ENCODE data around the gene KISS1R.
"Not testable (repeated sequence)": the region's sequence is repeated elsewhere in the genome, so short reads cannot be mapped to it uniquely, and the experiment has no call there.

The KISS1R gene

GRCh38 chr19:887599-887998, 29.5 kb upstream of the KISS1R start:
- H3K36me3 Mint-ChIP-seq (ENCODE audit: insufficient read depth): peaks cover 16% of the 10 kb centered on the region
- H3K4me1 Mint-ChIP-seq (ENCODE audit: low read depth in 2 of 2): peaks cover 5 to 9% of the 10 kb centered on the region in 2 donors
- H3K27ac Mint-ChIP-seq: no peak overlapping the region
- no peaks in the 10 kb centered on the region for H3K9me3 Mint-ChIP-seq
- H3K27me3 Mint-ChIP-seq: no peaks in the 10 kb centered on the region
- ATAC-seq (replicated peaks) (no peak), DNase-seq (no peak)
- H3K4me3 Mint-ChIP-seq: no peak overlapping the region

GRCh38 chr19:888581-889385, 28.4 kb upstream of the KISS1R start:
- no peak for DNase-seq
- no peaks in the 10 kb centered on the region for H3K9me3 Mint-ChIP-seq
- H3K27ac Mint-ChIP-seq: no peak overlapping the region
- no peak overlapping the region for H3K4me3 Mint-ChIP-seq
- H3K27me3 Mint-ChIP-seq: no peaks in the 10 kb centered on the region
- peaks cover 13 to 18% of the 10 kb centered on the region in 2 donors for H3K4me1 Mint-ChIP-seq (ENCODE audit: low read depth in 2 of 2)
- no peak for ATAC-seq (replicated peaks)
- peaks cover 26% of the 10 kb centered on the region for H3K36me3 Mint-ChIP-seq (ENCODE audit: insufficient read depth)

- peaks cover 34% of the 10 kb centered on the region for H3K36me3 Mint-ChIP-seq (ENCODE audit: insufficient read depth)
- H3K9me3 Mint-ChIP-seq: no peaks in the 10 kb centered on the region
- no peak for ATAC-seq (replicated peaks)
- no peak overlapping the region for H3K27ac Mint-ChIP-seq
- H3K4me3 Mint-ChIP-seq: no peak overlapping the region
- no peaks in the 10 kb centered on the region for H3K27me3 Mint-ChIP-seq
- DNase-seq: no peak
- peaks cover 16 to 18% of the 10 kb centered on the region in 2 donors for H3K4me1 Mint-ChIP-seq (ENCODE audit: low read depth in 2 of 2)
Observed at GRCh38 chr19:889662-890295, 27.4 kb upstream of the KISS1R start.

GRCh38 chr19:890831-891230, 26.3 kb upstream of the KISS1R start:
- Mint-ChIP-seq H3K4me1 (ENCODE audit: low read depth in 2 of 2) (peaks cover 16 to 18% of the 10 kb centered on the region in 2 donors), H3K4me3 (peak overlapping the region; percentile 68 to 77), H3K27ac (no peak overlapping the region), H3K27me3 (no peaks in the 10 kb centered on the region), H3K9me3 (no peaks in the 10 kb centered on the region), H3K36me3 (ENCODE audit: insufficient read depth) (peaks cover 40% of the 10 kb centered on the region)
- no peak for DNase-seq
- ATAC-seq (replicated peaks): no peak

DNA sequence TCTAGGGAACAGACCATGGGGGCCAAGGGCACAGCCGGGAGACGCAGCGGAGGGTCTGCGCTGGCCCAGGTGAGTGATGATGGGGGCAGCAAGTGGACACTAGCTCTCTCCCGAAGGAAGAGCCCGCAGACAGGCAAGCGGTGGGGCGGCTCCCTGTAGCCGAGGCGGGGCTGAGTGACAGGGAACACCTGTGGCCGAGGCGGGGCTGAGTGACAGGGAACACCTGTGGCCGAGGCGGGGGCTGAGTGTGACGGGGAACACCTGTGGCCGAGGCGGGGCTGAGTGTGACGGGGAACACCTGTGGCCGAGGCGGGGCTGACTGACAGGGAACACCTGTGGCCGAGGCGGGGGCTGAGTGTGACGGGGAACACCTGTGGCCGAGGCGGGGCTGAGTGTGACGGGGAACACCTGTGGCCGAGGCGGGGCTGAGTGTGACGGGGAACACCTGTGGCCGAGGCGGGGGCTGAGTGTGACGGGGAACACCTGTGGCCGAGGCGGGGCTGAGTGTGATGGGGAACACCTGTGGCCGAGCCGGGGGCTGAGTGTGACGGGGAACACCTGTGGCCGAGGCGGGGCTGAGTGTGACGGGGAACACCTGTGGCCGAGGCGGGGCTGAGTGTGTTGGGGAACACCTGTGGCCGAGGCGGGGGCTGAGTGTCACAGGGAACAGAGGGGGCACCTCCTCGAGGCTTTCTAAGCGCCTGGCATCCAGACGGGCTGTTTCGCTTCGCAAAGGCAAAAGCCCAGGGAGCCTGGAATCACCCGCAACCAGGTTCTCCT, 25.5 kb upstream of the KISS1R start:
- H3K9me3 Mint-ChIP-seq: not testable (repeated sequence)

DNA sequence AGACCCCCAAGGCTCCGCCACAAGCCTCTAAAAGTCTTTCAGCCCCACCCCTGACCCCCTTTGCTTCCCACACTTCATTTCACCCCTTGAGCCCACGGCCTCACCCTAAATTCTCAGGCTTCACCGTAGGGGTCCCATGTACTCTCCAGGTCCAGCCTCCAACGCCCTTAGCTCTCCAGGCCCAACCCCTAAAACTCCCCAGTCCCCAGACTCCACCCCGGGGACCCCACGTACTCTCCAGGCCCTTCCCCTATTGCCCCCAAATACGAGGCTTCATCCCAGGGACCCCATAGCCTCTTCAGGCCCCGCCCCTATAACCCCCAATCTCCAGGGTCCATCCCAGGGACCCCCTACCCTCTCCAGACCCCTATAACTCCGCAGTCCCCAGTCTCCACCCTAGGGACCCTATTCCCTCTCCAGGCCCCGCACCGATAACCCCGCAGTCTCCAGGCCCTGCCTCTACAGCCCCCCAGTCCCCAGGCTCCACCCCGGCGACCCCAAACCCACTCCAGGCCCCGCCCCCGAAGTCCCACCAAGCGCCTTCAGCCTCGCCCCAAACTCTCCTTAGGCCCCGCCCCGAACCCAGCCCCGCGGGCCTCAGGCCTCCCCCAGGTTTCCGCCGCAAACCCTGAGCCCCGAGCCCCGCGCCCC, 24.8 kb upstream of the KISS1R start:
- H3K4me3 Mint-ChIP-seq: peak overlapping the region; percentile 95 to 96
- no peak for ATAC-seq (replicated peaks)
- no peaks in the 10 kb centered on the region for H3K9me3 Mint-ChIP-seq
- peak overlapping the region; percentile 100 for H3K27ac Mint-ChIP-seq
- no peaks in the 10 kb centered on the region for H3K27me3 Mint-ChIP-seq
- peaks cover 53% of the 10 kb centered on the region for H3K36me3 Mint-ChIP-seq (ENCODE audit: insufficient read depth)
- no peak for DNase-seq
- peaks cover 16 to 18% of the 10 kb centered on the region in 2 donors for H3K4me1 Mint-ChIP-seq (ENCODE audit: low read depth in 2 of 2)

More for the DNA sequence above, 25.5 kb upstream of the KISS1R start:
- Mint-ChIP-seq H3K36me3 (ENCODE audit: insufficient read depth) (peaks cover 47% of the 10 kb centered on the region), H3K4me3 (peak overlapping the region; percentile 95 to 96), H3K4me1 (ENCODE audit: low read depth in 2 of 2) (peaks cover 16 to 18% of the 10 kb centered on the region in 2 donors), H3K27ac (peak overlapping the region; percentile 100)
- H3K27me3 Mint-ChIP-seq; ATAC-seq (replicated peaks); DNase-seq: not testable (repeated sequence)

- ATAC-seq (replicated peaks): peak; percentile 97
- Mint-ChIP-seq H3K27me3 (no peaks in the 10 kb centered on the region), H3K4me3 (peak within 1 kb of the TSS; percentile 95 to 96), H3K36me3 (ENCODE audit: insufficient read depth) (peaks cover 52% of the 10 kb centered on the region), H3K4me1 (ENCODE audit: low read depth in 2 of 2) (peaks cover 16 to 18% of the 10 kb centered on the region in 2 donors), H3K9me3 (no peaks in the 10 kb centered on the region), H3K27ac (peak within 1 kb of the TSS; percentile 100)
- DNase-seq: peak; percentile 87 to 88 (median 88)
Observed at GRCh38 chr19:892894-893689, 24.0 kb upstream of the KISS1R start, which contains the start of the genes MED16 and RNU6-9. Gene MED16 (minus strand): TSS chr19:893187. CDS start chr19:891131, 2,056 bp downstream. Gene RNU6-9 (plus strand): TSS chr19:893484.

DNA sequence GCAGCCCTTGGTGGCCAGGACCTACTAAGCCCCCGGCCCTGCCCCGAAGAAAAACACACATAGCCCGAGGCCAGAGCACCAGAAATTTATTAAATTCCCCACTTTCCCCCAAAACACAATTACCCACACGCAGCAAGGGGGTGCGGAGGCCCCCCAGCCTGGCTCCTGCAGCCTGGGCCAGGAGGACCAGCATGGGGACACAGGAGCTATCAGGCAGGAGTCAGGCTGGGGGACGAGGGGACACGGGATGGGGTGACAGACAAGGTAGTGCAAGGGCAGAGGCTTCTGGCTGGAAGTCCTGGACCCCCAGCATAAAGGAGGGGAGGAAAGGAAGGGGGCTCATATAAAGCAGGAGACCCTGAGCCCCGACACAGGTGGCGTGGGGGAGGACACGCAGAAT, 20.7 kb upstream of the KISS1R start:
- Mint-ChIP-seq H3K36me3 (ENCODE audit: insufficient read depth) (peaks cover 74% of the 10 kb centered on the region), H3K9me3 (no peaks in the 10 kb centered on the region), H3K27ac (peak overlapping the region in 1 of 2 donors; percentile 77), H3K4me1 (ENCODE audit: low read depth in 2 of 2) (peaks cover 16 to 22% of the 10 kb centered on the region in 2 donors), H3K27me3 (no peaks in the 10 kb centered on the region), H3K4me3 (no peak overlapping the region)
- DNase-seq (no peak), ATAC-seq (replicated peaks) (no peak)

GRCh38 chr19:896999-897398, 20.1 kb upstream of the KISS1R start:
- Mint-ChIP-seq H3K4me3 (no peak overlapping the region), H3K9me3 (no peaks in the 10 kb centered on the region), H3K4me1 (ENCODE audit: low read depth in 2 of 2) (peaks cover 16 to 21% of the 10 kb centered on the region in 2 donors), H3K27me3 (no peaks in the 10 kb centered on the region), H3K27ac (peak overlapping the region; percentile 77 to 79), H3K36me3 (ENCODE audit: insufficient read depth) (peaks cover 78% of the 10 kb centered on the region)
- ATAC-seq (replicated peaks) (no peak), DNase-seq (no peak)

GRCh38 chr19:897442-898039, 19.6 kb upstream of the KISS1R start:
- Mint-ChIP-seq H3K9me3 (no peaks in the 10 kb centered on the region), H3K27ac (peak overlapping the region in 1 of 2 donors; percentile 79), H3K27me3 (no peaks in the 10 kb centered on the region), H3K4me3 (no peak overlapping the region), H3K36me3 (ENCODE audit: insufficient read depth) (peaks cover 78% of the 10 kb centered on the region), H3K4me1 (ENCODE audit: low read depth in 2 of 2) (peaks cover 12 to 17% of the 10 kb centered on the region in 2 donors)
- ATAC-seq (replicated peaks) (no peak), DNase-seq (no peak)

GRCh38 chr19:898663-899062, 18.5 kb upstream of the KISS1R start:
- H3K9me3 Mint-ChIP-seq: no peaks in the 10 kb centered on the region
- DNase-seq (no peak), ATAC-seq (replicated peaks) (peak; percentile 34)
- H3K27ac Mint-ChIP-seq: no peak overlapping the region
- peaks cover 5 to 10% of the 10 kb centered on the region in 2 donors for H3K4me1 Mint-ChIP-seq (ENCODE audit: low read depth in 2 of 2)
- no peaks in the 10 kb centered on the region for H3K27me3 Mint-ChIP-seq
- no peak overlapping the region for H3K4me3 Mint-ChIP-seq
- H3K36me3 Mint-ChIP-seq (ENCODE audit: insufficient read depth): peaks cover 74% of the 10 kb centered on the region
